Measurements from ENCODE around the gene ARF5.

- no peak for TF ChIP-seq POLR2A (IDR thresholded peaks at IDR 0.05)
- TF ChIP-seq CTCF (IDR thresholded peaks at IDR 0.05 in 4 of 5, conservative IDR thresholded peaks at IDR 0.05 in 1 of 5): no peak
These were observed 31.8 kb upstream of the ARF5 start for GRCh38 chr7:127556404-127556803.
